ENCODE results near the gene TAS1R3. TPM values are rescaled to one million over a fixed set of nuclear protein-coding genes. Genes with fewer than 3 reads are reported as not detected.

Gene TAS1R3
- total RNA-seq, 1 experiment from 2014 or later = 0.28 TPM

DNA sequence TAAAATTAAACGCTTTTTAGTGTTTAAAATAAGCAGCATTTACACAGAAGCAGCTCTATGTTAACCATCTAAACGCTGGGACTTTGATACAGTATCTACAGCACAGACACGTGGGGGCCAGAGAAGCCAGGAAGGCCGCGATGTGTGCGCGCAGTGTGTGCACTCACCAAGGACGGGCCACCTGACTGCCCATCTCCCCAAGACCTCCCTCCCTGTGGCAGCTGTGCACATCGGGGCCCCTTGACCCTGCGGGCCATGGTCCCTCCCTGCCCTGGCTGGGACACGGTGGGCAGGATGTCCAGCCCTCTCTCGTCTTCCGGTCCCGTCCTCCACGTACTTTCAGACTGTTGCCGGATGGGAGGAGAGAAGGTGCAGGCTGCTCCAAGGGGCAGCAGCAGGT lies 4.2 kb downstream of the TAS1R3 start:
- Histone ChIP-seq H3K79me2 (ENCODE audit: insufficient read depth, low read length) (no peaks in the 10 kb centered on the region), H3K4ac (ENCODE audit: low read depth, low read length) (no peak overlapping the region), H4K5ac (ENCODE audit: insufficient read length, low read depth, low read length) (no peak overlapping the region), H3K9ac (ENCODE audit: extremely low read depth, insufficient read length, low read length) (no peak overlapping the region), H2BK120ac (ENCODE audit: low read depth, low read length, poor library complexity, severe bottlenecking) (no peak overlapping the region), H3K23me2 (ENCODE audit: insufficient read length, low read depth, low read length, poor library complexity, severe bottlenecking) (no peaks in the 10 kb centered on the region), H4K20me1 (ENCODE audit: control insufficient read depth, insufficient read depth, insufficient read length) (no peaks in the 10 kb centered on the region), H3K14ac (ENCODE audit: insufficient read depth, low read length) (no peak overlapping the region), H2BK20ac (ENCODE audit: low read depth, low read length, poor library complexity, severe bottlenecking) (no peak overlapping the region), H3K9me3 (ENCODE audit: control insufficient read depth, low read depth, low read length) (no peaks in the 10 kb centered on the region), H3K27ac (ENCODE audit: insufficient read length, low read depth, low read length) (no peak overlapping the region), H3K4me1 (ENCODE audit: insufficient read depth, low read length) (no peaks in the 10 kb centered on the region), H2BK12ac (ENCODE audit: insufficient read length, low read depth, low read length) (no peak overlapping the region), H2BK5ac (ENCODE audit: insufficient read length, low read length) (no peak overlapping the region), H3K27me3 (ENCODE audit: insufficient read depth, low read length) (no peaks in the 10 kb centered on the region), H3K79me1 (ENCODE audit: insufficient read depth, low read depth, low read length, poor library complexity, severe bottlenecking) (no peaks in the 10 kb centered on the region), H3K23ac (ENCODE audit: insufficient read length, low read depth, low read length) (no peak overlapping the region), H3K56ac (ENCODE audit: insufficient read length, low read depth, low read length) (no peak overlapping the region), H2BK15ac (ENCODE audit: low read depth, low read length) (no peak overlapping the region), H2AFZ (ENCODE audit: low read length) (no peak overlapping the region), H3K18ac (ENCODE audit: insufficient read length, low read depth, low read length) (no peak overlapping the region), H4K91ac (ENCODE audit: insufficient read length, low read depth, low read length) (no peak overlapping the region), H3T11ph (ENCODE audit: low read length) (no peak overlapping the region), H2AK5ac (ENCODE audit: insufficient read length, low read length) (no peak overlapping the region), H3K4me2 (ENCODE audit: insufficient read depth, insufficient read length, low read length) (no peak overlapping the region), H4K8ac (replicated peaks; ENCODE audit: insufficient read length, low read depth, low read length) (no peak overlapping the region)
- Mint-ChIP-seq H3K4me3 (no peak overlapping the region), H3K4me1 (no peaks in the 10 kb centered on the region), H3K36me3 (ENCODE audit: insufficient read depth in 1 of 3, low read depth in 3 of 3) (peaks cover 3 to 19% (median 11%) of the 10 kb centered on the region in 3 experiments; a peak in 6 of 7 replicates), H3K27ac (no peak overlapping the region), H3K27me3 (ENCODE audit: low read depth) (no peaks in the 10 kb centered on the region), H3K9me3 (no peaks in the 10 kb centered on the region)
- DNase-seq = no peak
- no CpG with 5 or more reads among the region's 16 CpGs for WGBS (ENCODE audit: extremely low coverage, insufficient read length, low lambda C conversion rate)
- TF ChIP-seq, protein P1, sequence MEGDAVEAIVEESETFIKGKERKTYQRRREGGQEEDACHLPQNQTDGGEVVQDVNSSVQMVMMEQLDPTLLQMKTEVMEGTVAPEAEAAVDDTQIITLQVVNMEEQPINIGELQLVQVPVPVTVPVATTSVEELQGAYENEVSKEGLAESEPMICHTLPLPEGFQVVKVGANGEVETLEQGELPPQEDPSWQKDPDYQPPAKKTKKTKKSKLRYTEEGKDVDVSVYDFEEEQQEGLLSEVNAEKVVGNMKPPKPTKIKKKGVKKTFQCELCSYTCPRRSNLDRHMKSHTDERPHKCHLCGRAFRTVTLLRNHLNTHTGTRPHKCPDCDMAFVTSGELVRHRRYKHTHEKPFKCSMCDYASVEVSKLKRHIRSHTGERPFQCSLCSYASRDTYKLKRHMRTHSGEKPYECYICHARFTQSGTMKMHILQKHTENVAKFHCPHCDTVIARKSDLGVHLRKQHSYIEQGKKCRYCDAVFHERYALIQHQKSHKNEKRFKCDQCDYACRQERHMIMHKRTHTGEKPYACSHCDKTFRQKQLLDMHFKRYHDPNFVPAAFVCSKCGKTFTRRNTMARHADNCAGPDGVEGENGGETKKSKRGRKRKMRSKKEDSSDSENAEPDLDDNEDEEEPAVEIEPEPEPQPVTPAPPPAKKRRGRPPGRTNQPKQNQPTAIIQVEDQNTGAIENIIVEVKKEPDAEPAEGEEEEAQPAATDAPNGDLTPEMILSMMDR (conservative IDR thresholded peaks at IDR 0.05) = no peak
